K562 treated with DMSO at 1 percent for 4 hours (cell line): Measurements from ENCODE around the gene ZNF280C. TPM values are rescaled to one million over a fixed set of nuclear protein-coding genes. Genes with fewer than 3 reads are reported as not detected.

Source experiments
- total RNA-seq: library from RNA; unstranded; fragments of 300-600 nt; gene quantifications from 2 replicates; pipeline ENCODE4 v1.2.3, GENCODE V29; 2022; ENCODE audit not compliant: insufficient read depth

The ZNF280C gene
- total RNA-seq: 2.6 and 2.9 TPM in 2 replicates

GRCh38 chrX:130268449-130269170 is at the start of gene ZNF280C:
ZNF280C (minus strand) TSS chrX:130268899; CDS start chrX:130260449, 8,450 bp downstream.

GRCh38 chrX:130171446-130172126 is 97.1 kb downstream of the ZNF280C start, which contains the start of gene RAB33A:
RAB33A (plus strand) TSS chrX:130171962; CDS start chrX:130172063, 101 bp downstream.

GRCh38 chrX:130165703-130166502 is 102.8 kb downstream of the ZNF280C start, which contains the start of gene AIFM1:
AIFM1 (minus strand) TSS chrX:130165841; CDS start chrX:130165656, 185 bp downstream.

Other genes starting within 250 kb of the ZNF280C start
- gene ELF4, start 158.4 kb downstream of the ZNF280C start, total RNA-seq: 31.9 and 39.4 TPM in 2 replicates
- 69.7 and 79.6 TPM in 2 replicates for gene AIFM1, start 103.1 kb downstream of the ZNF280C start, total RNA-seq
- gene RAB33A, start 96.9 kb downstream of the ZNF280C start, total RNA-seq: not detected in 2 replicates
- gene SLC25A14, start 71.0 kb upstream of the ZNF280C start, total RNA-seq: 9.3 and 10.8 TPM in 2 replicates
- gene GPR119, start 116.8 kb upstream of the ZNF280C start, total RNA-seq: not detected in 2 replicates
- 22.5 and 25.1 TPM in 2 replicates for gene RBMX2, start 133.1 kb upstream of the ZNF280C start, total RNA-seq